Renal pelvis (tissue), 4 donors: Measurements from ENCODE around the gene KCP. TPM values are rescaled to one million over a fixed set of nuclear protein-coding genes. Genes with fewer than 3 reads are reported as not detected.

Experiments used
- DNase-seq: peaks from one replicate; pipeline ENCODE4 v3.0.0-alpha.2; 2013
- polyA plus RNA-seq, 3 donors: library from polyadenylated mRNA; unstranded; fragments of 120-200 nt; gene quantifications; one replicate each; pipeline ENCODE4 v1.2.1, GENCODE V29; 2013; ENCODE audit not compliant: insufficient read length in 3 of 3

The KCP gene
- polyA plus RNA-seq, 3 donors: 20.7 to 34.5 (median 32.4) TPM

GRCh38 chr7:128827971-128828711 lies 82.4 kb downstream of the KCP start:
- DNase-seq: no peak

GRCh38 chr7:128827248-128827958 lies 83.1 kb downstream of the KCP start:
- DNase-seq: no peak

- DNase-seq: no peak
These were observed 83.6 kb downstream of the KCP start for GRCh38 chr7:128826916-128827247.

Other genes with a start within 250 kb of the KCP start
- 1 to 10 TPM; 1.4 to 5.7 (median 3.4) TPM for gene GARIN1A, start 238.4 kb downstream of the KCP start, polyA plus RNA-seq
- 100 to 1,000 TPM; 164 to 202 (median 184) TPM for gene CALU, start 171.3 kb downstream of the KCP start, polyA plus RNA-seq
- 1 to 10 TPM; 1.2 to 1.9 (median 1.4) TPM for gene OPN1SW, start 134.9 kb downstream of the KCP start, polyA plus RNA-seq
- gene CCDC136, start 118.7 kb downstream of the KCP start, polyA plus RNA-seq: 10 to 100 TPM; 17.2 to 27.0 (median 20.6) TPM
- gene FLNC, start 80.3 kb downstream of the KCP start, polyA plus RNA-seq: 10 to 100 TPM; 15.8 to 24.8 (median 18.6) TPM
- gene ATP6V1F, start 47.9 kb downstream of the KCP start, polyA plus RNA-seq: 100 to 1,000 TPM; 232 to 280 (median 269) TPM
- 10 to 100 TPM; 11.4 to 14.8 (median 12.4) TPM for gene IRF5, start 27.2 kb upstream of the KCP start, polyA plus RNA-seq
- 10 to 100 TPM; 44.7 to 49.3 (median 46.7) TPM for gene TNPO3, start 144.4 kb upstream of the KCP start, polyA plus RNA-seq
- 10 to 100 TPM; 76.2 to 81.0 (median 79.6) TPM for gene TSPAN33, start 234.0 kb upstream of the KCP start, polyA plus RNA-seq